K562 (cell line): ENCODE results near the gene VMP1. TPM values are rescaled to one million over a fixed set of nuclear protein-coding genes. Genes with fewer than 3 reads are reported as not detected.
A peak's percentile ranks its signal among the peaks of the same experiment; 100 is the strongest.

Experiments
- ADNP ChIP-seq: fragments of 200-800 bp; sonication (Bioruptor generic); IDR thresholded peaks from 2 replicates; pipeline ENCODE4 v1.6.1; 2016; ENCODE audit warnings: missing genetic modification characterization, missing compliant biosample characterization
- ARNT ChIP-seq, 2 experiments: fragments of 450-650 bp; IDR thresholded peaks; 2 replicates each; pipeline ENCODE4 v1.6.1; 2016; ENCODE audit warnings: mild to moderate bottlenecking in 1 of 2
- KAT2B ChIP-seq: IDR thresholded peaks from one replicate; pipeline ENCODE4 v1.6.1; 2012; ENCODE audit warnings: low read depth, mild to moderate bottlenecking, control low read depth, inconsistent platforms, low read length, moderate library complexity
- MIER1 ChIP-seq: fragments of 450-650 bp; IDR thresholded peaks from 2 replicates; pipeline ENCODE4 v1.6.1; 2016; ENCODE audit warnings: antibody characterized with exemption, mild to moderate bottlenecking, low read depth
- POLR3G ChIP-seq: IDR thresholded peaks from 2 replicates; pipeline ENCODE4 v1.6.1; 2011; ENCODE audit not compliant: insufficient read length, insufficient replicate concordance; ENCODE audit errors: extremely low read depth
- PTRF ChIP-seq: fragments of 450-650 bp; IDR thresholded peaks from 2 replicates; pipeline ENCODE4 v1.6.1; 2016; ENCODE audit warnings: mild to moderate bottlenecking, missing genetic modification characterization, missing compliant biosample characterization
- RBFOX2 ChIP-seq: fragments of 200-400 bp; formaldehyde crosslinking; IDR thresholded peaks from 2 replicates; pipeline ENCODE4 v1.6.1; 2017; ENCODE audit warnings: low read depth, mild to moderate bottlenecking, low read length, moderate library complexity
- SAFB2 ChIP-seq: fragments of 200-400 bp; formaldehyde crosslinking; IDR thresholded peaks from 2 replicates; pipeline ENCODE4 v1.6.1; 2018; ENCODE audit warnings: borderline replicate concordance, low read length, low read depth, moderate library complexity; ENCODE audit not compliant: severe bottlenecking
- TFAM ChIP-seq: fragments of 250-450 bp; sonication (Bioruptor Pico); conservative IDR thresholded peaks from 2 replicates; pipeline ENCODE4 v1.5.0; 2021; ENCODE audit warnings: mild to moderate bottlenecking, moderate library complexity
- ZNF274 ChIP-seq: IDR thresholded peaks from 2 replicates; pipeline ENCODE4 v1.6.1; 2011; ENCODE audit warnings: low read depth, mild to moderate bottlenecking, low read length, moderate library complexity, borderline replicate concordance
- ZNF41 ChIP-seq: fragments of 250-450 bp; sonication (Bioruptor Pico); conservative IDR thresholded peaks from 2 replicates; pipeline ENCODE4 v1.4.0; 2020; ENCODE audit warnings: mild to moderate bottlenecking
- ZNF644 ChIP-seq: fragments of 200-800 bp; sonication (Bioruptor generic); IDR thresholded peaks from 2 replicates; pipeline ENCODE4 v1.6.1; 2016; ENCODE audit warnings: low read depth, missing genetic modification characterization, missing compliant biosample characterization
- polyA plus RNA-seq, 8 experiments: library from polyadenylated mRNA; depleted of rRNA in 4 of 8; stranded (reverse) in 5 of 8; unstranded in 3 of 8; fragments of >200 nt; fragmentation: Nextera tagmentation in 2 of 8; fragmentation: Illumina TruSeq in 1 of 8; extraction: Ambion mirVana in 2 of 8; extraction: Trizol in 1 of 8; gene quantifications; 2 replicates each; pipeline versions ENCODE4 v1.2.1 to v1.2.3, GENCODE V29; 2011 to 2014; ENCODE audit warnings: inconsistent platforms in 1 of 8, missing spikeins in 1 of 8
- total RNA-seq, 7 experiments: library from RNA; depleted of rRNA in 6 of 7; stranded (reverse); fragments of >200 nt in 6 of 7; fragmentation: Illumina TruSeq in 2 of 7; extraction: Trizol in 2 of 7; gene quantifications; 2 replicates each; pipeline versions ENCODE4 v1.2.1 to v1.2.3, GENCODE V29; 2011 to 2021; ENCODE audit warnings: low replicate concordance in 1 of 7
- TF ChIP-seq, protein P1 (sequence below): sonication (generic); formaldehyde crosslinking; IDR thresholded peaks from 2 replicates; pipeline ENCODE4 v1.8.0; 2022; ENCODE audit warnings: missing genetic modification reagents, mild to moderate bottlenecking, borderline replicate concordance
- TF ChIP-seq, protein P2 (sequence below): fragments of 450-650 bp; IDR thresholded peaks from 2 replicates; pipeline ENCODE4 v1.6.1; 2016; ENCODE audit warnings: antibody characterized with exemption
- TF ChIP-seq, protein P3 (sequence below), 2 experiments: fragments of 450-650 bp; IDR thresholded peaks; 2 replicates each; pipeline ENCODE4 v1.6.1; 2018; ENCODE audit warnings: mild to moderate bottlenecking in 2 of 2, low read depth in 1 of 2; ENCODE audit not compliant: partially characterized antibody in 2 of 2

VMP1 gene
- total and polyA plus RNA-seq, 9 of the 15 experiments (the other 6 are each of a cell fraction or from before 2014, with no cell fraction given): 123 to 304 (median 151) TPM

DNA sequence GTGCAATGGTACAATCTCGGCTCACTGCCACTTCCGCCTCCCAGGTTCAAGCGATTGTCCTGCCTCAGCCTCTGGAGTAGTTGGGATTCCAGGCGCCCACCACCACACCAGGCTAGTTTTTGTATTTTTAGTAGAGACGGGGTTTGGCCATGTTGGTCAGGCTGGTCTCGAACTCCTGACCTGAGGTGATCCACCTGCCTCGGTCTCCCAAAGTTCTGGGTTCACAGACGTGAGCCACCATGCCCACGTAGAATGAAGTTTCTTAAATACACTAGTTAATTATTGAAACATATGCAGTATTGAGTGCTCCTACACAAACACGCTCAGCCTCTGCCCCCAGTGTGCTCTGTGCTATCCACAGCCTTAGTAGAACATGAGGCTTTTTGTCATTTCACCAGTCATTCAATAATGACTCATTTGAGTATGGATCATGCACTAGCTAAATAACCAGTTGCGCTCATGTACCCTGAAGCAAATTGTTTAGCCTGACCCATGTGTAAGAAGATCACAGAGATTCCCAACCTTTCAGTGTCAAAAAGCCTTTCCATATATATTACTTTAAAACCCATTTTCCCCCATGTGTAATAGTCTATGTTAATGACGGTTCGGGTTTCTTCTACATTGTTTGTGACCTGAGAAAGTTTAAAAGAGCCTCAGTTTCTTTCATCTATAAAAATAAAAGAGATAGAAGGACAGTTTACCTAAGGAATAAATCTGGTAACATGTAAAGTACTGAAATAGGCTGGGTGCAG, 135.6 kb downstream of the VMP1 start (continued):
- TF ChIP-seq KAT2B (no peak), ZNF41 (CRISPR knock-in tag) (peak; percentile 2; the same call in 1 of the 2 replicates), PTRF (tag) (no peak), SAFB2 (no peak), RBFOX2 (peak; percentile 50), POLR3G (no peak), ZNF274 (no peak), MIER1 (no peak), ADNP (peak; percentile 58; the same call in 1 of the 2 replicates), ARNT (IDR thresholded peaks at IDR 0.05) (peak in 1 of 2 experiments; percentile 63; a peak in 1 of 4 replicates), TFAM (CRISPR knock-in tag) (no peak), ZNF644 (tag) (0 out of 2 replicates have a peak, but pooled peaks have one; percentile 25)
- TF ChIP-seq, protein P1, sequence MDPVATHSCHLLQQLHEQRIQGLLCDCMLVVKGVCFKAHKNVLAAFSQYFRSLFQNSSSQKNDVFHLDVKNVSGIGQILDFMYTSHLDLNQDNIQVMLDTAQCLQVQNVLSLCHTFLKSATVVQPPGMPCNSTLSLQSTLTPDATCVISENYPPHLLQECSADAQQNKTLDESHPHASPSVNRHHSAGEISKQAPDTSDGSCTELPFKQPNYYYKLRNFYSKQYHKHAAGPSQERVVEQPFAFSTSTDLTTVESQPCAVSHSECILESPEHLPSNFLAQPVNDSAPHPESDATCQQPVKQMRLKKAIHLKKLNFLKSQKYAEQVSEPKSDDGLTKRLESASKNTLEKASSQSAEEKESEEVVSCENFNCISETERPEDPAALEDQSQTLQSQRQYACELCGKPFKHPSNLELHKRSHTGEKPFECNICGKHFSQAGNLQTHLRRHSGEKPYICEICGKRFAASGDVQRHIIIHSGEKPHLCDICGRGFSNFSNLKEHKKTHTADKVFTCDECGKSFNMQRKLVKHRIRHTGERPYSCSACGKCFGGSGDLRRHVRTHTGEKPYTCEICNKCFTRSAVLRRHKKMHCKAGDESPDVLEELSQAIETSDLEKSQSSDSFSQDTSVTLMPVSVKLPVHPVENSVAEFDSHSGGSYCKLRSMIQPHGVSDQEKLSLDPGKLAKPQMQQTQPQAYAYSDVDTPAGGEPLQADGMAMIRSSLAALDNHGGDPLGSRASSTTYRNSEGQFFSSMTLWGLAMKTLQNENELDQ: peak; percentile 49; the same call in 1 of the 2 replicates
- TF ChIP-seq, protein P2, sequence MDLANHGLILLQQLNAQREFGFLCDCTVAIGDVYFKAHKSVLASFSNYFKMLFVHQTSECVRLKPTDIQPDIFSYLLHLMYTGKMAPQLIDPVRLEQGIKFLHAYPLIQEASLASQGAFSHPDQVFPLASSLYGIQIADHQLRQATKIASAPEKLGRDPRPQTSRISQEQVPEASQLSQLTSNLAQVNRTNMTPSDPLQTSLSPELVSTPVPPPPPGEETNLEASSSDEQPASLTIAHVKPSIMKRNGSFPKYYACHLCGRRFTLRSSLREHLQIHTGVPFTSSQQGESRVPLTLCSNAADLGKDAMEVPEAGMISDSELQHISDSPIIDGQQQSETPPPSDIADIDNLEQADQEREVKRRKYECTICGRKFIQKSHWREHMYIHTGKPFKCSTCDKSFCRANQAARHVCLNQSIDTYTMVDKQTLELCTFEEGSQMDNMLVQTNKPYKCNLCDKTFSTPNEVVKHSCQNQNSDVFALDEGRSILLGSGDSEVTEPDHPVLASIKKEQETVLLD: no peak
- TF ChIP-seq, protein P3, sequence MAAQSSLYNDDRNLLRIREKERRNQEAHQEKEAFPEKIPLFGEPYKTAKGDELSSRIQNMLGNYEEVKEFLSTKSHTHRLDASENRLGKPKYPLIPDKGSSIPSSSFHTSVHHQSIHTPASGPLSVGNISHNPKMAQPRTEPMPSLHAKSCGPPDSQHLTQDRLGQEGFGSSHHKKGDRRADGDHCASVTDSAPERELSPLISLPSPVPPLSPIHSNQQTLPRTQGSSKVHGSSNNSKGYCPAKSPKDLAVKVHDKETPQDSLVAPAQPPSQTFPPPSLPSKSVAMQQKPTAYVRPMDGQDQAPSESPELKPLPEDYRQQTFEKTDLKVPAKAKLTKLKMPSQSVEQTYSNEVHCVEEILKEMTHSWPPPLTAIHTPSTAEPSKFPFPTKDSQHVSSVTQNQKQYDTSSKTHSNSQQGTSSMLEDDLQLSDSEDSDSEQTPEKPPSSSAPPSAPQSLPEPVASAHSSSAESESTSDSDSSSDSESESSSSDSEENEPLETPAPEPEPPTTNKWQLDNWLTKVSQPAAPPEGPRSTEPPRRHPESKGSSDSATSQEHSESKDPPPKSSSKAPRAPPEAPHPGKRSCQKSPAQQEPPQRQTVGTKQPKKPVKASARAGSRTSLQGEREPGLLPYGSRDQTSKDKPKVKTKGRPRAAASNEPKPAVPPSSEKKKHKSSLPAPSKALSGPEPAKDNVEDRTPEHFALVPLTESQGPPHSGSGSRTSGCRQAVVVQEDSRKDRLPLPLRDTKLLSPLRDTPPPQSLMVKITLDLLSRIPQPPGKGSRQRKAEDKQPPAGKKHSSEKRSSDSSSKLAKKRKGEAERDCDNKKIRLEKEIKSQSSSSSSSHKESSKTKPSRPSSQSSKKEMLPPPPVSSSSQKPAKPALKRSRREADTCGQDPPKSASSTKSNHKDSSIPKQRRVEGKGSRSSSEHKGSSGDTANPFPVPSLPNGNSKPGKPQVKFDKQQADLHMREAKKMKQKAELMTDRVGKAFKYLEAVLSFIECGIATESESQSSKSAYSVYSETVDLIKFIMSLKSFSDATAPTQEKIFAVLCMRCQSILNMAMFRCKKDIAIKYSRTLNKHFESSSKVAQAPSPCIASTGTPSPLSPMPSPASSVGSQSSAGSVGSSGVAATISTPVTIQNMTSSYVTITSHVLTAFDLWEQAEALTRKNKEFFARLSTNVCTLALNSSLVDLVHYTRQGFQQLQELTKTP (IDR thresholded peaks at IDR 0.05; ENCODE audit: low read depth in 1 of 2, partially characterized antibody in 2 of 2): peak in 1 of 2 experiments; percentile 1
